Adrenal gland (tissue), 12 donors: ENCODE data around the gene TRAPPC10. TPM values are rescaled to one million over a fixed set of nuclear protein-coding genes. Genes with fewer than 3 reads are reported as not detected.

Experiments
- DNase-seq, 7 donors: peaks; one replicate each; pipeline ENCODE4 v3.0.0-alpha.2; 2019 to 2020
- H3K27ac ChIP-seq, 5 donors: fragments of 200-600 bp; sonication (generic) in 4 of 5; 1 replicate in 3 of 5; 2 replicates in 2 of 5; pipeline versions ENCODE4 v1.5.1 to v1.8.0; 2016 to 2020; ENCODE audit warnings: mild to moderate bottlenecking in 1 of 5
- H3K27me3 ChIP-seq: fragments of 200-600 bp; 2 replicates; pipeline ENCODE4 v1.8.0; 2021
- H3K36me3 ChIP-seq, 2 donors: fragments of 200-600 bp; replicated peaks in 1 of 2; 1 replicate in 1 of 2; 2 replicates in 1 of 2; pipeline versions ENCODE4 v1.5.1 to v1.8.0; 2018 to 2022
- H3K4me1 ChIP-seq, 2 donors: fragments of 200-600 bp; replicated peaks in 1 of 2; 1 replicate in 1 of 2; 2 replicates in 1 of 2; pipeline versions ENCODE4 v1.5.1 to v1.8.0; 2018 to 2021
- H3K4me3 ChIP-seq, 4 donors: fragments of 200-600 bp; sonication (generic) in 3 of 4; one replicate each; pipeline ENCODE4 v1.5.1; 2016 to 2018
- H3K9me3 ChIP-seq, 3 donors: fragments of 200-600 bp; sonication (generic) in 1 of 3; replicated peaks in 1 of 3; 1 replicate in 2 of 3; 2 replicates in 1 of 3; pipeline versions ENCODE4 v1.5.1 to v1.8.0; 2016 to 2021
- POLR2A ChIP-seq, 2 donors: fragments of 450-650 bp; IDR thresholded peaks; one replicate each; pipeline ENCODE4 v1.6.1; 2017; ENCODE audit warnings: antibody characterized with exemption in 2 of 2, mild to moderate bottlenecking in 2 of 2, moderate library complexity in 1 of 2
- WGBS, 4 donors: extraction: QIAGEN DNeasy Blood & Tissue Kit in 2 of 4; methylation state at CpG; one replicate each; pipeline versions ENCODE4 v1.1.5 to v1.1.7; 2013 to 2017; 5-methylcytosine and 5-hydroxymethylcytosine counted together
- intact Hi-C, 2 donors: fragments of 100-400 bp; cut with DNase I; formaldehyde crosslinking; loops; one replicate each; pipeline versions ENCODE4 v1.14.1 to v1.15.0; 2022 to 2023
- polyA plus RNA-seq, 3 donors: library from polyadenylated mRNA; stranded (reverse); fragments of 200-250 nt in 2 of 3; fragments of 350-450 nt in 1 of 3; fragmentation: Illumina TruSeq in 1 of 3; extraction: RNeasy Lipid Tissue Mini Kit (QIAGEN cat#74804) in 1 of 3; gene quantifications; one replicate each; pipeline ENCODE4 v1.2.3, GENCODE V29; 2013 to 2014
- total RNA-seq, 9 donors: library from RNA; depleted of rRNA in 4 of 9; stranded (reverse); fragments of >200 nt in 4 of 9; fragments of 120-200 nt in 1 of 9; fragmentation: NEBNext Ultra II Directional in 1 of 9; extraction: Animal tissue kit (Norgen Biotek cat#: 25700) in 1 of 9; gene quantifications; one replicate each; pipeline versions ENCODE4 v1.1.0 to v1.2.4, GENCODE V29; 2013 to 2023
- TF ChIP-seq, protein P1 (sequence below), 6 experiments: fragments of 450-650 bp in 4 of 6; fragments of 200-600 bp in 2 of 6; sonication (generic) in 1 of 6; IDR thresholded peaks; 1 replicate in 5 of 6; 2 replicates in 1 of 6; pipeline versions ENCODE4 v1.5.1 to v1.8.0; 2016 to 2021; ENCODE audit warnings: antibody characterized with exemption in 6 of 6, mild to moderate bottlenecking in 2 of 6, moderate library complexity in 1 of 6
- donor health status: healthy with polysubstance abuse.
- donor health status: Bipolar disorder and iron deficiency.
- donor health status: DM: yes; HTN: yes; CAD: no.
- donor health status: DM: no; HTN: no; CAD: no.
- donor health status: DM: no; HTN: no; CAD: no.
- donor health status: DM: yes; HTN: yes; CAD: no.

The TRAPPC10 gene
- total and polyA plus RNA-seq, 12 donors, result 5.2 to 34.3 (median 24.7) TPM

DNA sequence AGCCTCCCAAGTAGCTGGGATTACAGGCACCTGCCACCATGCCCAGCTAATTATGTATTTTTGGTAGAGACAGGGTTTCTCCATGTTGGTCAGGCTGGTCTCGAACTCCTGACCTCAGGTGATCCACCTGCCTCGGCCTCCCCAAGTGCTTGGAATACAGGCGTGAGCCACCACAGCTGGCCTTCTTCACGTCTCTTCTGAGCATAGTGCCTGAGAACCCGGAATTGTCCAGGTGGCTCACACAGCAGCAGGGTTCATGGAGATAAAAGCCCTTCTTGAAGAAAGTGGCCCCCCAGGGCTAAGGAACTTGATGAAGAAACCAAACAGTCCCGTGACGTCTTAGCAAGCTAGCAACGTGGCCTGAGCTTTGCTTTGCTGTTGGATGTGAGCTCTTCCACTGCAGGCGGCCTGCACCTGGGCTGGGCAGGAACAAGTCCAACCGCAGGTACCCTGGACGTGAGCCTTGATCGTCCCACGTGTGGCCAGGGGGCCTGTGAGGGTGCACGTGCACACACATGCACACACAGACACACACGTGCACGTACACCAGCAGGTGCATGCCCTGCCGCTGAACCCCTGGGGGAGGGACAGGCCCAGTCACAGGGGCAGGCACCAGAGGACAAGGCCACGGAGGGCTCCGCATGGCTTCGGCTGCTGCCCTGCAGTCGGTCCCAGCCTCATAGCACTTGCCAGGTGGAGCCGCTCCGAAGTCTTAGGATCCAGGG, 23.4 kb upstream of the TRAPPC10 start:
- WGBS, 4 donors, result 61 to 83% (median 70%) methylated on average over 12 to 23 of the region's 23 CpGs
- intact Hi-C loops, result no loop called here

DNA sequence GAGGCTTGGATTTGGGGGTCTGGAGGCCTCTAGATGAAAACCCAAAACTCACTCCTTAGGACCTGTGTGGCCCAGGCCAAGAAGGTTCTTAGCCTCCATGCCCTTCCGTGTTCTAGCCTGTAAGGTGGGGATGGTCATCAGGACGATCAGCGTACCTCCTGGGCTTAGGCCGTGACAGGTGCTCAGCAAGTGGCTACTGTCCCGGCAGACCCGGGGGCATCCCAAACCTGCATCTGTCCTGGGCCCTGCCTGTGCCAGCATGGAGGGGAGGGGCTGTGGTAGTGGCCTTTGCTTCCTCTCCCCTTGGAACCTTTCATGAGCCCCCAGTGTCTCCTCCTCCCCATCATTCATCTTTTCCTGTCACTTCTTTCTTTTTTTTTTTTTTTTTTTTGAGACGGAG, 22.7 kb upstream of the TRAPPC10 start:
- WGBS, 4 donors, result 80 to 87% (median 83%) methylated on average over 7 of the region's 7 CpGs
- Histone ChIP-seq H3K27me3 (no peaks in the 10 kb centered on the region), H3K4me3 (no peak overlapping the region), H3K4me1 (no peaks in the 10 kb centered on the region), H3K27ac (no peak overlapping the region), H3K9me3 (no peaks in the 10 kb centered on the region), H3K36me3 (no peaks in the 10 kb centered on the region)
- intact Hi-C loops, result no loop called here
- TF ChIP-seq, protein P1, sequence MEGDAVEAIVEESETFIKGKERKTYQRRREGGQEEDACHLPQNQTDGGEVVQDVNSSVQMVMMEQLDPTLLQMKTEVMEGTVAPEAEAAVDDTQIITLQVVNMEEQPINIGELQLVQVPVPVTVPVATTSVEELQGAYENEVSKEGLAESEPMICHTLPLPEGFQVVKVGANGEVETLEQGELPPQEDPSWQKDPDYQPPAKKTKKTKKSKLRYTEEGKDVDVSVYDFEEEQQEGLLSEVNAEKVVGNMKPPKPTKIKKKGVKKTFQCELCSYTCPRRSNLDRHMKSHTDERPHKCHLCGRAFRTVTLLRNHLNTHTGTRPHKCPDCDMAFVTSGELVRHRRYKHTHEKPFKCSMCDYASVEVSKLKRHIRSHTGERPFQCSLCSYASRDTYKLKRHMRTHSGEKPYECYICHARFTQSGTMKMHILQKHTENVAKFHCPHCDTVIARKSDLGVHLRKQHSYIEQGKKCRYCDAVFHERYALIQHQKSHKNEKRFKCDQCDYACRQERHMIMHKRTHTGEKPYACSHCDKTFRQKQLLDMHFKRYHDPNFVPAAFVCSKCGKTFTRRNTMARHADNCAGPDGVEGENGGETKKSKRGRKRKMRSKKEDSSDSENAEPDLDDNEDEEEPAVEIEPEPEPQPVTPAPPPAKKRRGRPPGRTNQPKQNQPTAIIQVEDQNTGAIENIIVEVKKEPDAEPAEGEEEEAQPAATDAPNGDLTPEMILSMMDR (IDR thresholded peaks at IDR 0.05), result no peak
- TF ChIP-seq POLR2A (IDR thresholded peaks at IDR 0.05), result no peak
- no peak for DNase-seq

More for the DNA sequence above, 23.4 kb upstream of the TRAPPC10 start:
- Histone ChIP-seq H3K27me3 (no peaks in the 10 kb centered on the region), H3K4me1 (no peaks in the 10 kb centered on the region), H3K4me3 (no peak overlapping the region), H3K27ac (no peak overlapping the region), H3K36me3 (no peaks in the 10 kb centered on the region), H3K9me3 (no peaks in the 10 kb centered on the region)
- no peak for DNase-seq
- TF ChIP-seq, protein P1 (IDR thresholded peaks at IDR 0.05), result no peak
- TF ChIP-seq POLR2A (IDR thresholded peaks at IDR 0.05), result no peak

DNA sequence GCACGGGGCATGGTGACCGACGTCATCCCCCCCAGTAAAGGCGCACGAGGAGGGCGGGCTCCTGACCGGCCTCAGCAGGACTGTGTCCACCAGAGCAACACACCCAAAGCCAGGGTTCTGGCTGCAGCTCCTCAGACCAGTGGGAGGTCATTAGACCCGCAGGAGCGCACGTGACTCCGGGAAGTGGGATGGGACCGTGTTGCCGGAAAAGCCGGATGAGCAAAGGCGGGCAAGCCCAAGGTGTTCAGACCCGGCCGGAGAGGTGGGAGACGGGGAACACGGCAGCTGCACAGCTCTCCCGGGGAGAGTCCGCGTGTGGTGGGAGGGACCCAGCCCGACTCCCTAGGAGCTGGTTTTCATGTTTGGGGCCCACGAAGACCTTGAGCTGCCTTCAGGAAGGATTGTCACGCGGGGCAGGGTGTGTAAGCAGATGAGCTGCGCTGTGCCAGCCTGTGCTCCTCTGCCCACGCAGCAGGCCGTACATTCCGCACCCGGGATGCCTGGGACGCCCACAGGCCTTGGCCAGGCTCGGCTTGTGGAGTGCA, 20.6 kb upstream of the TRAPPC10 start:
- Histone ChIP-seq H3K4me1 (no peaks in the 10 kb centered on the region), H3K4me3 (no peak overlapping the region), H3K36me3 (no peaks in the 10 kb centered on the region), H3K27ac (no peak overlapping the region), H3K9me3 (no peaks in the 10 kb centered on the region), H3K27me3 (no peaks in the 10 kb centered on the region)
- intact Hi-C loops, result no loop called here
- DNase-seq, result no peak
- 86 to 89% (median 88%) methylated on average over 25 to 33 of the region's 33 CpGs for WGBS, 4 donors
- TF ChIP-seq, protein P1 (IDR thresholded peaks at IDR 0.05), result no peak
- TF ChIP-seq POLR2A (IDR thresholded peaks at IDR 0.05), result no peak

DNA sequence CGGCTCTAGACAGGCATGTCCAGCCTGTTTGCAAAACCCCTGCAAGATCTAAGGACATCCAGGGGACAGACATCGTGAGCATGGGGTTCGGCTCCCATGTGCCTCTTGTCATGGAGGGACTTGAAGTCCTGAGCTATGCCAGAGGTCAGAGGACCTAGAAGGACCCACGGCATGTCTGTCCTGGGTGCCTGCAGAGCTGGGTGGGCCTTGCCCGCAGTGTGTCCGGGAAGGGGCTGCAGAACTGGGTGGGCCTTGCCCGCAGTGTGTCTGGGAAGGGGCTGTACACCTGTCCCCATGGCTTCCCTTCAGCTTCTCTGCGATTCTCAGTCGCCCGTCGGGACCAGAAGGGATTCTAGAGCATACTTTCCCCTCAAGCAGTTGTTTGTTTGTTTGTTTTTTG, 20.0 kb upstream of the TRAPPC10 start:
- Histone ChIP-seq H3K27me3 (no peaks in the 10 kb centered on the region), H3K4me1 (no peaks in the 10 kb centered on the region), H3K9me3 (no peaks in the 10 kb centered on the region), H3K4me3 (no peak overlapping the region), H3K36me3 (no peaks in the 10 kb centered on the region), H3K27ac (no peak overlapping the region)
- intact Hi-C loops, result no loop called here
- no peak for TF ChIP-seq POLR2A (IDR thresholded peaks at IDR 0.05)
- no peak for DNase-seq
- WGBS, 4 donors, result 85 to 94% (median 89%) methylated on average over 6 to 11 of the region's 11 CpGs
